Neuron (in vitro differentiated cells): ENCODE data around the gene CRADD.

Experiments
- H2AFZ ChIP-seq: one replicate; pipeline ENCODE4 v1.6.1; 2013; ENCODE audit warnings: low read depth, mild to moderate bottlenecking, inconsistent platforms, low read length, moderate library complexity
- H3K27me3 ChIP-seq: one replicate; pipeline ENCODE4 v1.6.1; 2013; ENCODE audit warnings: low read length; ENCODE audit not compliant: insufficient read depth
- H3K36me3 ChIP-seq: one replicate; pipeline ENCODE4 v1.6.1; 2013; ENCODE audit warnings: low read length; ENCODE audit not compliant: insufficient read depth
- H3K4me1 ChIP-seq: one replicate; pipeline ENCODE4 v1.6.1; 2013; ENCODE audit warnings: low read length; ENCODE audit not compliant: insufficient read depth
- H3K4me3 ChIP-seq: 2 replicates; pipeline ENCODE4 v1.5.1; 2013; ENCODE audit warnings: mild to moderate bottlenecking, low read length, moderate library complexity
- H3K9me3 ChIP-seq: one replicate; pipeline ENCODE4 v1.6.1; 2013; ENCODE audit warnings: low read length

CRADD gene

GRCh38 chr12:93851257-93851671 lies 174.1 kb downstream of the CRADD start:
- Histone ChIP-seq H3K4me3 (no peak overlapping the region), H2AFZ (no peak overlapping the region), H3K27me3 (no peaks in the 10 kb centered on the region), H3K36me3 (no peaks in the 10 kb centered on the region), H3K9me3 (no peaks in the 10 kb centered on the region), H3K4me1 (peaks cover 23% of the 10 kb centered on the region)

- no peaks in the 10 kb centered on the region for H3K9me3 ChIP-seq
- peaks cover 29% of the 10 kb centered on the region for H3K4me1 ChIP-seq
- H2AFZ ChIP-seq: peak overlapping the region; percentile 7
- no peaks in the 10 kb centered on the region for H3K36me3 ChIP-seq
- peak overlapping the region; percentile 13 for H3K4me3 ChIP-seq
- H3K27me3 ChIP-seq: no peaks in the 10 kb centered on the region
These were observed 175.0 kb downstream of the CRADD start for GRCh38 chr12:93852173-93852591.

GRCh38 chr12:93853698-93854478 lies 176.7 kb downstream of the CRADD start:
- Histone ChIP-seq H2AFZ (no peak overlapping the region), H3K9me3 (no peaks in the 10 kb centered on the region), H3K36me3 (no peaks in the 10 kb centered on the region), H3K4me3 (no peak overlapping the region), H3K27me3 (no peaks in the 10 kb centered on the region), H3K4me1 (peaks cover 46% of the 10 kb centered on the region)

- Histone ChIP-seq H3K27me3 (no peaks in the 10 kb centered on the region), H3K36me3 (no peaks in the 10 kb centered on the region), H3K4me1 (peaks cover 52% of the 10 kb centered on the region), H3K9me3 (no peaks in the 10 kb centered on the region), H2AFZ (no peak overlapping the region), H3K4me3 (no peak overlapping the region)
These were observed 178.1 kb downstream of the CRADD start for GRCh38 chr12:93855261-93855660.

- H3K9me3 ChIP-seq: no peaks in the 10 kb centered on the region
- peaks cover 47% of the 10 kb centered on the region for H3K4me1 ChIP-seq
- no peaks in the 10 kb centered on the region for H3K36me3 ChIP-seq
- H3K4me3 ChIP-seq: no peak overlapping the region
- no peak overlapping the region for H2AFZ ChIP-seq
- no peaks in the 10 kb centered on the region for H3K27me3 ChIP-seq
These were observed 179.4 kb downstream of the CRADD start for GRCh38 chr12:93856611-93857010.

GRCh38 chr12:93857279-93857938 lies 180.2 kb downstream of the CRADD start:
- Histone ChIP-seq H3K4me1 (peaks cover 39% of the 10 kb centered on the region), H2AFZ (peak overlapping the region; percentile 10), H3K9me3 (no peaks in the 10 kb centered on the region), H3K27me3 (no peaks in the 10 kb centered on the region), H3K4me3 (no peak overlapping the region), H3K36me3 (no peaks in the 10 kb centered on the region)

GRCh38 chr12:93857991-93858447 lies 180.8 kb downstream of the CRADD start:
- Histone ChIP-seq H3K9me3 (no peaks in the 10 kb centered on the region), H3K4me1 (peaks cover 33% of the 10 kb centered on the region), H3K27me3 (no peaks in the 10 kb centered on the region), H3K4me3 (peak overlapping the region; percentile 2), H2AFZ (peak overlapping the region; percentile 10), H3K36me3 (no peaks in the 10 kb centered on the region)

GRCh38 chr12:93860668-93861373 lies 183.6 kb downstream of the CRADD start:
- Histone ChIP-seq H3K4me1 (peaks cover 30% of the 10 kb centered on the region), H3K36me3 (no peaks in the 10 kb centered on the region), H3K9me3 (peaks cover 6% of the 10 kb centered on the region), H3K4me3 (no peak overlapping the region), H2AFZ (no peak overlapping the region), H3K27me3 (no peaks in the 10 kb centered on the region)

- Histone ChIP-seq H3K4me3 (no peak overlapping the region), H3K27me3 (no peaks in the 10 kb centered on the region), H3K36me3 (no peaks in the 10 kb centered on the region), H2AFZ (no peak overlapping the region), H3K9me3 (peaks cover 11% of the 10 kb centered on the region), H3K4me1 (peaks cover 20% of the 10 kb centered on the region)
These were observed 185.2 kb downstream of the CRADD start for GRCh38 chr12:93862424-93862823.

- peaks cover 11% of the 10 kb centered on the region for H3K9me3 ChIP-seq
- H3K36me3 ChIP-seq: no peaks in the 10 kb centered on the region
- no peaks in the 10 kb centered on the region for H3K4me1 ChIP-seq
- no peaks in the 10 kb centered on the region for H3K27me3 ChIP-seq
- H3K4me3 ChIP-seq: no peak overlapping the region
- no peak overlapping the region for H2AFZ ChIP-seq
These were observed 188.6 kb downstream of the CRADD start for GRCh38 chr12:93865751-93866150.

GRCh38 chr12:93868771-93869170 lies 191.6 kb downstream of the CRADD start:
- no peaks in the 10 kb centered on the region for H3K27me3 ChIP-seq
- H3K4me1 ChIP-seq: no peaks in the 10 kb centered on the region
- H3K9me3 ChIP-seq: peaks cover 11% of the 10 kb centered on the region
- H3K36me3 ChIP-seq: no peaks in the 10 kb centered on the region
- no peak overlapping the region for H3K4me3 ChIP-seq
- H2AFZ ChIP-seq: no peak overlapping the region

- Histone ChIP-seq H2AFZ (no peak overlapping the region), H3K9me3 (peaks cover 8% of the 10 kb centered on the region)
These were observed 193.0 kb downstream of the CRADD start for GRCh38 chr12:93870020-93870795.

More at GRCh38 chr12:93870020-93870795, 193.0 kb downstream of the CRADD start:
- H3K36me3 ChIP-seq: no peaks in the 10 kb centered on the region
- H3K27me3 ChIP-seq: no peaks in the 10 kb centered on the region
- H3K4me1 ChIP-seq: no peaks in the 10 kb centered on the region
- no peak overlapping the region for H3K4me3 ChIP-seq
